ENCODE data around the gene PAQR4. TPM values are rescaled to one million over a fixed set of nuclear protein-coding genes. Genes with fewer than 3 reads are reported as not detected.

The PAQR4 gene
- total and polyA plus RNA-seq, 4 donors, result 4.0 to 21.3 (median 13.1) TPM

GRCh38 chr16:2964475-2965336, 4.4 kb upstream of the PAQR4 start:
- WGBS, 2 donors, result 0 to 1% methylated on average over 36 to 68 of the region's 68 CpGs
- Histone ChIP-seq H3K4me1 (ENCODE audit: control insufficient read depth in 5 of 5, insufficient read depth in 5 of 5, low read length in 5 of 5) (peaks cover 0 to 34% (median 6%) of the 10 kb centered on the region in 5 donors), H3K36me3 (ENCODE audit: control insufficient read depth in 4 of 4, insufficient read depth in 4 of 4, low read length in 4 of 4) (no peaks in the 10 kb centered on the region), H3K9ac (ENCODE audit: insufficient read depth in 1 of 2, low read length in 2 of 2) (no peak overlapping the region), H3K27ac (ENCODE audit: low read depth in 1 of 2, low read length in 1 of 2) (no peak overlapping the region), H3K9me3 (ENCODE audit: control insufficient read depth in 4 of 4, insufficient read depth in 3 of 4, low read length in 3 of 4) (no peaks in the 10 kb centered on the region), H3K4me3 (no peak overlapping the region), H3K27me3 (ENCODE audit: control insufficient read depth in 3 of 3, insufficient read depth in 3 of 3, low read length in 2 of 3) (peaks cover 7 to 50% (median 31%) of the 10 kb centered on the region in 3 donors)
- ATAC-seq (ENCODE audit: insufficient read depth, low FRiP score) (no peak), DNase-seq (peak in 1 of 3 donors; percentile 60)
- TF ChIP-seq CTCF (IDR thresholded peaks at IDR 0.05; ENCODE audit: control extremely low read depth, extremely low read depth), result no peak

GRCh38 chr16:2966043-2966807, 2.9 kb upstream of the PAQR4 start:
- TF ChIP-seq CTCF (IDR thresholded peaks at IDR 0.05; ENCODE audit: control extremely low read depth, extremely low read depth), result no peak
- no peak for ATAC-seq (ENCODE audit: insufficient read depth, low FRiP score)
- Histone ChIP-seq H3K36me3 (ENCODE audit: control insufficient read depth in 4 of 4, insufficient read depth in 4 of 4, low read length in 4 of 4) (no peaks in the 10 kb centered on the region), H3K9me3 (ENCODE audit: control insufficient read depth in 4 of 4, insufficient read depth in 3 of 4, low read length in 3 of 4) (no peaks in the 10 kb centered on the region), H3K9ac (ENCODE audit: insufficient read depth in 1 of 2, low read length in 2 of 2) (no peak overlapping the region), H3K27ac (ENCODE audit: low read depth in 1 of 2, low read length in 1 of 2) (no peak overlapping the region), H3K27me3 (ENCODE audit: control insufficient read depth in 3 of 3, insufficient read depth in 3 of 3, low read length in 2 of 3) (peaks cover 7 to 50% (median 31%) of the 10 kb centered on the region in 3 donors), H3K4me3 (no peak overlapping the region), H3K4me1 (ENCODE audit: control insufficient read depth in 5 of 5, insufficient read depth in 5 of 5, low read length in 5 of 5) (peaks cover 0 to 42% (median 8%) of the 10 kb centered on the region in 5 donors)
- 54 to 59% methylated on average over 39 of the region's 39 CpGs for WGBS, 2 donors
- DNase-seq, result no peak

- Histone ChIP-seq H3K9me3 (ENCODE audit: control insufficient read depth in 4 of 4, insufficient read depth in 3 of 4, low read length in 3 of 4) (no peaks in the 10 kb centered on the region), H3K36me3 (ENCODE audit: control insufficient read depth in 4 of 4, insufficient read depth in 4 of 4, low read length in 4 of 4) (no peaks in the 10 kb centered on the region), H3K27ac (ENCODE audit: low read depth in 1 of 2, low read length in 1 of 2) (no peak overlapping the region), H3K9ac (ENCODE audit: insufficient read depth in 1 of 2, low read length in 2 of 2) (no peak overlapping the region), H3K4me1 (ENCODE audit: control insufficient read depth in 5 of 5, insufficient read depth in 5 of 5, low read length in 5 of 5) (peaks cover 0 to 40% (median 8%) of the 10 kb centered on the region in 5 donors), H3K27me3 (ENCODE audit: control insufficient read depth in 3 of 3, insufficient read depth in 3 of 3, low read length in 2 of 3) (peaks cover 7 to 49% (median 31%) of the 10 kb centered on the region in 3 donors), H3K4me3 (no peak overlapping the region)
- no peak for ATAC-seq (ENCODE audit: insufficient read depth, low FRiP score)
- WGBS, 2 donors, result 2 to 3% methylated on average over 31 to 46 of the region's 46 CpGs
- DNase-seq, result peak in 1 of 3 donors; percentile 16
- TF ChIP-seq CTCF (IDR thresholded peaks at IDR 0.05; ENCODE audit: control extremely low read depth, extremely low read depth), result peak; percentile 0
Observed at GRCh38 chr16:2966808-2967191, 2.3 kb upstream of the PAQR4 start.
